Measurements from ENCODE around the gene PGM5. TPM values are rescaled to one million over a fixed set of nuclear protein-coding genes. Genes with fewer than 3 reads are reported as not detected.

Gene PGM5
- total and polyA plus RNA-seq, 2 experiments from 2014 or later = not detected

DNA sequence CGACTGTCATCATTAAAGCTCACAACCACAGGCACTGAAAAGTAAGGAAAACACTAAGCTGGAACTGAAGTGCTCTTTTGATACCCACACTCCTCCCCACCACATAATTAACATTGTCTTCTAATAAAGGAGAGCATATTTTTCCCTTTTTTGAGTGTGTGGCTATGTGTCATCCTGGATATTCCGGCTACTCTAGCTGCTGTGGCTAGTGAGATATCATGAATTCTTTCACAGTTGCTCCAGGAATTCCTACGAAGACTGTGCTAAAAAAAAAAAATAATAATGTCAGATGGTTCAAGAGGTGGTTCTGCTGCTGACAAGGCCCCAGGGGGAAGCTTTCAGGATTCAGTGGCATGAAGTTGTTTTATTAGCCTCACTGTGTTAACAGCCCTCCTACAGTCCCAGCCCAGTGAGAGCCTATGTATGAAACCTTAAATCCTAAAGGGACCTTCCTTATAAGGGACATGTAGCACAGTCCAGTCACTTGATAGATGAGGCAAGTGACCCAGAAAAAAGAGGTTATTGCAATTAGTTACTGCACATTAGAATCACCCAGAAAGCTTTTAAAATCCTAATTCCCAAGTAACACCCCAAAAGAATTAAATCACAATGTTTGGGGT is 137.7 kb downstream of the PGM5 start (continued):
- no peak for TF ChIP-seq JUNB (IDR thresholded peaks at IDR 0.05; ENCODE audit: unreplicated experiment)

DNA sequence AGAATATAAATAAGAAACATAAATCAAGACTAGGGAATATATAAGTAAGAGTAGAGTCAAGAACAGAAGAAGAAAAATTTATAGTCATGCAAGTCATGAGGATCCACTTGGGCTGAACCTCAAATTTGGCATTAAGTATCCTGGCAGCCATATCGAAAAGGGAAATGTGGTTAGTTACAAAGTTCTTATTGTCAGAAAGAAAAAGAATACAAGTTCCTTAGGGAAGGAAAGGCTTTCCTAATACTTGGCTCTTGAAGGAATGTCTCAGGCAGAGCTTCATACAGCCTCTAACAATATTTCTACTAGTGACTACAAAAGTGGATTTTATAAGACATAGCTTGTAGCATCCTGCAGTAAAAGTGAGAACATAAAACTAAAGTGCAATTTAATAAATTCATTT is 138.8 kb downstream of the PGM5 start:
- H3K4me3 ChIP-seq = no peak overlapping the region
- no peak overlapping the region for H3K27ac ChIP-seq (ENCODE audit: low read depth)
- Mint-ChIP-seq H3K36me3 (ENCODE audit: low read depth) (no peaks in the 10 kb centered on the region), H3K4me1 (no peaks in the 10 kb centered on the region), H3K4me3 (no peak overlapping the region), H3K27me3 (ENCODE audit: insufficient read depth, low read depth, poor library complexity) (peaks cover 18% of the 10 kb centered on the region), H3K27ac (no peak overlapping the region), H3K9me3 (no peaks in the 10 kb centered on the region)
- peaks cover 90% of the 10 kb centered on the region for H3K27me3 ChIP-seq (ENCODE audit: insufficient read depth)
- TF ChIP-seq, protein P1, sequence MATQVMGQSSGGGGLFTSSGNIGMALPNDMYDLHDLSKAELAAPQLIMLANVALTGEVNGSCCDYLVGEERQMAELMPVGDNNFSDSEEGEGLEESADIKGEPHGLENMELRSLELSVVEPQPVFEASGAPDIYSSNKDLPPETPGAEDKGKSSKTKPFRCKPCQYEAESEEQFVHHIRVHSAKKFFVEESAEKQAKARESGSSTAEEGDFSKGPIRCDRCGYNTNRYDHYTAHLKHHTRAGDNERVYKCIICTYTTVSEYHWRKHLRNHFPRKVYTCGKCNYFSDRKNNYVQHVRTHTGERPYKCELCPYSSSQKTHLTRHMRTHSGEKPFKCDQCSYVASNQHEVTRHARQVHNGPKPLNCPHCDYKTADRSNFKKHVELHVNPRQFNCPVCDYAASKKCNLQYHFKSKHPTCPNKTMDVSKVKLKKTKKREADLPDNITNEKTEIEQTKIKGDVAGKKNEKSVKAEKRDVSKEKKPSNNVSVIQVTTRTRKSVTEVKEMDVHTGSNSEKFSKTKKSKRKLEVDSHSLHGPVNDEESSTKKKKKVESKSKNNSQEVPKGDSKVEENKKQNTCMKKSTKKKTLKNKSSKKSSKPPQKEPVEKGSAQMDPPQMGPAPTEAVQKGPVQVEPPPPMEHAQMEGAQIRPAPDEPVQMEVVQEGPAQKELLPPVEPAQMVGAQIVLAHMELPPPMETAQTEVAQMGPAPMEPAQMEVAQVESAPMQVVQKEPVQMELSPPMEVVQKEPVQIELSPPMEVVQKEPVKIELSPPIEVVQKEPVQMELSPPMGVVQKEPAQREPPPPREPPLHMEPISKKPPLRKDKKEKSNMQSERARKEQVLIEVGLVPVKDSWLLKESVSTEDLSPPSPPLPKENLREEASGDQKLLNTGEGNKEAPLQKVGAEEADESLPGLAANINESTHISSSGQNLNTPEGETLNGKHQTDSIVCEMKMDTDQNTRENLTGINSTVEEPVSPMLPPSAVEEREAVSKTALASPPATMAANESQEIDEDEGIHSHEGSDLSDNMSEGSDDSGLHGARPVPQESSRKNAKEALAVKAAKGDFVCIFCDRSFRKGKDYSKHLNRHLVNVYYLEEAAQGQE (IDR thresholded peaks at IDR 0.05; ENCODE audit: unreplicated experiment) = no peak
- TF ChIP-seq ZNF331 (CRISPR knock-in tag; IDR thresholded peaks at IDR 0.05; ENCODE audit: low read depth) = no peak
- H3K79me2 ChIP-seq (replicated peaks; ENCODE audit: insufficient read depth) = no peaks in the 10 kb centered on the region
- H3K4me2 ChIP-seq = no peak overlapping the region
- DNase-seq (ENCODE audit: low spot score) (no peak), ATAC-seq (no peak)
- no peaks in the 10 kb centered on the region for H3K36me3 ChIP-seq (ENCODE audit: insufficient read depth)
- H3K4me1 ChIP-seq (ENCODE audit: insufficient read depth) = no peaks in the 10 kb centered on the region
- no peak overlapping the region for H2AFZ ChIP-seq
- no peaks in the 10 kb centered on the region for H3K9me2 ChIP-seq (ENCODE audit: insufficient read depth)
- H3F3A ChIP-seq (replicated peaks; ENCODE audit: low read depth) = no peaks in the 10 kb centered on the region
- H4K20me1 ChIP-seq (replicated peaks; ENCODE audit: insufficient read depth) = no peaks in the 10 kb centered on the region

DNA sequence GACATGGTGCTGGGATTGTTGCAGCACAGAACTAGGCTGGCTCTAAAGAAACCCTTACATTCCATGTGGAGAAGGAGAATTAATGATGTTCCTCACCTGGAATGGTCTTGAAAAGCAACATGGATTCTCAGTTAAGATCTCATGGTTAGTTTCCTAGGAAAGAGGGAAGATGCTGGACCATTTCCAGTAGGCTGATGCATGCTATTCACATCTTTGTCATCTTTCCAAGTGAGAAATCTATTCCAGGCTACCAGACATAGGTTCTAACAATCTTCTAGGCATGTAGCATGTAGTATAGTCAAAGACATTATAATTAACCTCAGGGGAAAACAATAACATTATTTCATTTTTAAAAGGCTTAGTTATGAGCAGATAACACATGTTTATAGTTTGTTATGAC is 139.9 kb downstream of the PGM5 start:
- no peaks in the 10 kb centered on the region for H3K9me3 Mint-ChIP-seq
- DNase-seq (ENCODE audit: low spot score) (no peak), ATAC-seq (no peak)
- Histone ChIP-seq H3K4me3 (no peak overlapping the region), H3K27ac (ENCODE audit: low read depth) (no peak overlapping the region), H3K4me1 (ENCODE audit: insufficient read depth) (no peaks in the 10 kb centered on the region), H3K27me3 (ENCODE audit: insufficient read depth) (peaks cover 98% of the 10 kb centered on the region), H3K79me2 (replicated peaks; ENCODE audit: insufficient read depth) (no peaks in the 10 kb centered on the region), H2AFZ (no peak overlapping the region), H3K36me3 (ENCODE audit: insufficient read depth) (no peaks in the 10 kb centered on the region), H3F3A (replicated peaks; ENCODE audit: low read depth) (no peaks in the 10 kb centered on the region), H3K9me2 (ENCODE audit: insufficient read depth) (no peaks in the 10 kb centered on the region), H3K4me2 (no peak overlapping the region), H4K20me1 (replicated peaks; ENCODE audit: insufficient read depth) (no peaks in the 10 kb centered on the region)
- no peak for TF ChIP-seq CREB1 (CRISPR knock-in tag; IDR thresholded peaks at IDR 0.05; ENCODE audit: low read depth)
- TF ChIP-seq JUNB (IDR thresholded peaks at IDR 0.05; ENCODE audit: unreplicated experiment) = no peak
- peaks cover 3% of the 10 kb centered on the region; the same call in 2 of the 3 replicates for H3K4me1 Mint-ChIP-seq
- H3K27me3 Mint-ChIP-seq (ENCODE audit: insufficient read depth, low read depth, poor library complexity) = peaks cover 18% of the 10 kb centered on the region
- H3K36me3 Mint-ChIP-seq (ENCODE audit: low read depth) = no peaks in the 10 kb centered on the region
- no peak overlapping the region for H3K27ac Mint-ChIP-seq
- H3K4me3 Mint-ChIP-seq = no peak overlapping the region

DNA sequence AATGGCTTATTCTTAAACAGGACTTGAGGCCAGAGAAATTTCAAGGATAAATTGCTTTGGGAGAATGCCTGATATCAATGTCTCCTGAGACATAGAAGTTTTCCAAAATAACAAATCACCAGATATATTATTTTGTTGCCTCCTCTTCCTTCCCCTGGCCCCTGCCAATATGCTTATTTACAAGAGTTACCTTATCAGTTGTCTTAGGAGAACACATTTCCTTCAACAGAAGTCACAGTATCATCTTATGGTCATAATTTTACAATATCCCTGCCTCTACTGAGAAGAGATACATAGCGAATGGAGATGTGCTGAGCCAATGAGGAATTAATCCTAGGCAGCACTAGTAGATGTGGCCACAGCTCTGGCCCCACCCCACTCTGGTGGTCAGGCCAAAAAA is 141.2 kb downstream of the PGM5 start:
- no peak for ATAC-seq
- Mint-ChIP-seq H3K27me3 (ENCODE audit: insufficient read depth, low read depth, poor library complexity) (peaks cover 17% of the 10 kb centered on the region), H3K9me3 (no peaks in the 10 kb centered on the region), H3K4me1 (peaks cover 3% of the 10 kb centered on the region; the same call in 2 of the 3 replicates), H3K27ac (no peak overlapping the region), H3K36me3 (ENCODE audit: low read depth) (no peaks in the 10 kb centered on the region), H3K4me3 (no peak overlapping the region)
- H2AFZ ChIP-seq = no peak overlapping the region
- no peaks in the 10 kb centered on the region for H3K79me2 ChIP-seq (replicated peaks; ENCODE audit: insufficient read depth)
- H3K36me3 ChIP-seq (ENCODE audit: insufficient read depth) = no peaks in the 10 kb centered on the region
- no peaks in the 10 kb centered on the region for H3F3A ChIP-seq (replicated peaks; ENCODE audit: low read depth)
- H3K4me2 ChIP-seq = no peak overlapping the region
- no peaks in the 10 kb centered on the region for H3K4me1 ChIP-seq (ENCODE audit: insufficient read depth)
- H3K27ac ChIP-seq (ENCODE audit: low read depth) = no peak overlapping the region
- DNase-seq (ENCODE audit: low spot score) = no peak
- H3K9me2 ChIP-seq (ENCODE audit: insufficient read depth) = no peaks in the 10 kb centered on the region
- peaks cover 98% of the 10 kb centered on the region for H3K27me3 ChIP-seq (ENCODE audit: insufficient read depth)
- H4K20me1 ChIP-seq (replicated peaks; ENCODE audit: insufficient read depth) = no peaks in the 10 kb centered on the region
- no peak overlapping the region for H3K4me3 ChIP-seq
- TF ChIP-seq, protein P2, sequence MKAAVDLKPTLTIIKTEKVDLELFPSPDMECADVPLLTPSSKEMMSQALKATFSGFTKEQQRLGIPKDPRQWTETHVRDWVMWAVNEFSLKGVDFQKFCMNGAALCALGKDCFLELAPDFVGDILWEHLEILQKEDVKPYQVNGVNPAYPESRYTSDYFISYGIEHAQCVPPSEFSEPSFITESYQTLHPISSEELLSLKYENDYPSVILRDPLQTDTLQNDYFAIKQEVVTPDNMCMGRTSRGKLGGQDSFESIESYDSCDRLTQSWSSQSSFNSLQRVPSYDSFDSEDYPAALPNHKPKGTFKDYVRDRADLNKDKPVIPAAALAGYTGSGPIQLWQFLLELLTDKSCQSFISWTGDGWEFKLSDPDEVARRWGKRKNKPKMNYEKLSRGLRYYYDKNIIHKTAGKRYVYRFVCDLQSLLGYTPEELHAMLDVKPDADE (IDR thresholded peaks at IDR 0.05) = no peak
- TF ChIP-seq STAT1 (IDR thresholded peaks at IDR 0.05; ENCODE audit: unreplicated experiment) (no peak), CREB1 (CRISPR knock-in tag; IDR thresholded peaks at IDR 0.05; ENCODE audit: low read depth) (no peak), ZNF331 (CRISPR knock-in tag; IDR thresholded peaks at IDR 0.05; ENCODE audit: low read depth) (no peak)
- TF ChIP-seq, protein P1 (IDR thresholded peaks at IDR 0.05; ENCODE audit: unreplicated experiment) = no peak

Data from GM23338 (cell line).